Sigmoid colon (tissue), 4 donors: ENCODE results near the gene RBM33.

ENCODE experiments used
- CTCF ChIP-seq, 4 experiments: fragments of 450-650 bp in 3 of 4; fragments of 200-600 bp in 1 of 4; IDR thresholded peaks; one replicate each; pipeline ENCODE4 v1.5.1; 2016 to 2019; ENCODE audit warnings: antibody characterized with exemption in 4 of 4, mild to moderate bottlenecking in 3 of 4, moderate library complexity in 2 of 4
- POLR2A ChIP-seq, 2 donors: fragments of 450-650 bp; IDR thresholded peaks; one replicate each; pipeline ENCODE4 v1.6.1; 2016; ENCODE audit warnings: antibody characterized with exemption in 2 of 2, mild to moderate bottlenecking in 2 of 2, moderate library complexity in 2 of 2
- POLR2AphosphoS5 ChIP-seq, 4 donors: sonication (generic); formaldehyde crosslinking; IDR thresholded peaks; one replicate each; pipeline ENCODE4 v1.6.1; 2017; ENCODE audit warnings: antibody characterized with exemption in 4 of 4

DNA sequence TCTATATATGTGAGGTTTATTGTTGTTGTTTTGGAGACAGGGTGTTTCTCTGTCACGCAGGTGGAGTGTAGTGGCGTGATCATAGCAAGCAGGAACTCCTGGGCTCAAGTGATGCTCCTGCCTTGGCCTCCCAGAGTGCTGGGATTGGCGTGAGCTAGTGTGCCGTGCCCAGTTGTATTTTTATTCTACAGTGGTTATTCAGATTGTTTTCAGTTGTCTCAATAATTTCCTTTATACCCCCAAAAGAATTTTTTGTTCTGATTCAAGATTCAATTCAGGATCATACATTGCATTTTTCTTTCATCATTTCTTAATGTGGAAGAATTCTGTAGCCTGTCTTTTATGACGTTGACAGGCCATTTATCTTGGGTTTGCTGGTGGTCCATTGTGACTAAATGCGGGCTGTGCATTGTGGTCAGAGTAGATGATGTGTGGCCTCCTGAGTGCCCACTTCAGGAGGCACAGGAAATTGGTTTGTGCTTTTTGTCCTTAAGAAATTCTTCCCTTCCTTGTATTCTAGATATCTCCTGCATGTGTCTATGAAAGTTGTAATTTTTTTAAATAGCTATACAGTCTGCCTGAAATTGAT, 22.9 kb downstream of the RBM33 start:
- TF ChIP-seq CTCF (IDR thresholded peaks at IDR 0.05) (no peak), POLR2AphosphoS5 (IDR thresholded peaks at IDR 0.05) (no peak), POLR2A (IDR thresholded peaks at IDR 0.05) (no peak)
